GM20431 (cell line): ENCODE results near the gene SLC25A25.

ENCODE experiments used
- in situ Hi-C: fragments of 300-500 bp; cut with MseI, MboI; formaldehyde crosslinking; loops from one replicate; pipeline ENCODE4 v1.15.0; 2020; ENCODE audit warnings: low sequenced_read_pairs; ENCODE audit not compliant: unreplicated experiment

The SLC25A25 gene

GRCh38 chr9:128049843-128050242 is 18.2 kb upstream of the SLC25A25 start:
- in situ Hi-C loops: no loop called here

- in situ Hi-C loops: no loop called here
Observed at GRCh38 chr9:128051932-128052709, 15.9 kb upstream of the SLC25A25 start.

- in situ Hi-C loops: no loop called here
Observed at GRCh38 chr9:128053560-128053959, 14.5 kb upstream of the SLC25A25 start.

GRCh38 chr9:128054087-128054486 is 13.9 kb upstream of the SLC25A25 start:
- in situ Hi-C loops: no loop called here

GRCh38 chr9:128055344-128056040 is 12.5 kb upstream of the SLC25A25 start:
- in situ Hi-C loops: no loop called here

GRCh38 chr9:128056086-128056485 is 11.9 kb upstream of the SLC25A25 start:
- in situ Hi-C loops: no loop called here

- in situ Hi-C loops: no loop called here
Observed at GRCh38 chr9:128056887-128057723, 10.9 kb upstream of the SLC25A25 start.

GRCh38 chr9:128057724-128058409 is 10.2 kb upstream of the SLC25A25 start:
- in situ Hi-C loops: no loop called here

GRCh38 chr9:128059365-128059983 is 8.6 kb upstream of the SLC25A25 start:
- in situ Hi-C loops: no loop called here

GRCh38 chr9:128061275-128061960 is 6.6 kb upstream of the SLC25A25 start:
- in situ Hi-C loops: no loop called here

GRCh38 chr9:128062279-128062678 is 5.8 kb upstream of the SLC25A25 start:
- in situ Hi-C loops: no loop called here

GRCh38 chr9:128062846-128063831 is 4.9 kb upstream of the SLC25A25 start:
- in situ Hi-C loops: no loop called here

- in situ Hi-C loops: no loop called here
Observed at GRCh38 chr9:128065907-128066712, 1.9 kb upstream of the SLC25A25 start.

- in situ Hi-C loops: no loop called here
Observed at GRCh38 chr9:128066713-128067644, 1.1 kb upstream of the SLC25A25 start, which contains the start of gene NAIF1. NAIF1 (minus strand) TSS chr9:128067320; CDS start chr9:128067101, 219 bp downstream.

GRCh38 chr9:128068386-128069205 is 564 bp downstream of the SLC25A25 start:
- in situ Hi-C loops: no loop called here
